CD4-positive, alpha-beta memory T cell (primary cell): ENCODE data around the gene SPACA7. TPM values are rescaled to one million over a fixed set of nuclear protein-coding genes. Genes with fewer than 3 reads are reported as not detected.

Source experiments
- CTCF ChIA-PET: fragments of 350-600 bp; sonication (Branson Sonifier 250); formaldehyde crosslinking; loops from one replicate; lab custom pipeline; 2021; ENCODE audit warnings: inconsistent platforms; ENCODE audit not compliant: partially characterized antibody; lab: Charles Lee
- POLR2A ChIA-PET: fragments of 350-600 bp; sonication (Branson Sonifier 250); formaldehyde crosslinking; loops from one replicate; lab custom pipeline; 2021; ENCODE audit not compliant: partially characterized antibody; lab: Charles Lee
- DNase-seq, 5 donors: peaks; one replicate each; pipeline versions ENCODE4 v3.0.0 to v3.0.0-alpha.2; 2020 to 2022; ENCODE audit warnings: mixed read lengths in 1 of 5
- H3K27ac ChIP-seq: one replicate; pipeline ENCODE4 v1.7.0; 2013; ENCODE audit warnings: low read depth, low read length
- H3K27me3 ChIP-seq: 2 replicates; pipeline ENCODE4 v1.7.0; 2013; ENCODE audit warnings: mild to moderate bottlenecking, low read length, moderate library complexity; ENCODE audit not compliant: insufficient read depth
- H3K36me3 ChIP-seq: 2 replicates; pipeline ENCODE4 v1.7.0; 2013; ENCODE audit warnings: mild to moderate bottlenecking, low read length, moderate library complexity; ENCODE audit not compliant: insufficient read depth
- H3K4me1 ChIP-seq: 2 replicates; pipeline ENCODE4 v1.7.0; 2013; ENCODE audit warnings: mild to moderate bottlenecking, low read length, moderate library complexity; ENCODE audit not compliant: insufficient read depth
- H3K4me3 ChIP-seq, 2 donors: one replicate each; pipeline ENCODE4 v1.7.0; 2013; ENCODE audit warnings: low read length in 2 of 2, mild to moderate bottlenecking in 1 of 2
- H3K9me3 ChIP-seq, 2 donors: one replicate each; pipeline ENCODE4 v1.7.0; 2013; ENCODE audit warnings: low read length in 2 of 2, control low read depth in 1 of 2; ENCODE audit not compliant: control insufficient read depth in 1 of 2
- H3K27ac Mint-ChIP-seq, 7 donors: one replicate each; pipeline ENCODE4 v1.8.0; 2020 to 2021; ENCODE audit warnings: mixed read lengths in 7 of 7, mild to moderate bottlenecking in 6 of 7, inconsistent platforms in 3 of 7, moderate library complexity in 3 of 7
- H3K27me3 Mint-ChIP-seq, 2 donors: one replicate each; pipeline ENCODE4 v1.8.0; 2020 to 2021; ENCODE audit warnings: mixed read lengths in 2 of 2
- H3K36me3 Mint-ChIP-seq, 2 donors: one replicate each; pipeline ENCODE4 v1.8.0; 2020 to 2021; ENCODE audit warnings: mixed read lengths in 2 of 2, inconsistent platforms in 1 of 2, mild to moderate bottlenecking in 1 of 2
- H3K4me1 Mint-ChIP-seq, 4 donors: one replicate each; pipeline ENCODE4 v1.8.0; 2020 to 2021; ENCODE audit warnings: mixed read lengths in 4 of 4, mild to moderate bottlenecking in 1 of 4
- H3K4me3 Mint-ChIP-seq, 8 donors: one replicate each; pipeline ENCODE4 v1.8.0; 2020 to 2021; ENCODE audit warnings: mixed read lengths in 8 of 8, mild to moderate bottlenecking in 7 of 8, moderate library complexity in 6 of 8, inconsistent platforms in 3 of 8
- H3K9me3 Mint-ChIP-seq, 8 donors: one replicate each; pipeline ENCODE4 v1.8.0; 2020 to 2021; ENCODE audit warnings: mixed read lengths in 8 of 8, mild to moderate bottlenecking in 5 of 8, inconsistent platforms in 3 of 8, moderate library complexity in 1 of 8
- intact Hi-C: fragments of 100-400 bp; cut with micrococcal nuclease; formaldehyde crosslinking; loops from one replicate; pipeline ENCODE4 v1.15.1; 2023
- polyA plus RNA-seq, 2 donors: library from polyadenylated mRNA; unstranded; fragments of 300-500 nt; fragmentation: Illumina TruSeq; gene quantifications; one replicate each; pipeline ENCODE4 v1.2.3, GENCODE V29; 2021
- total RNA-seq, 2 experiments: library from RNA; stranded (reverse); gene quantifications; one replicate each; pipeline ENCODE4 v1.2.3, GENCODE V29; 2021

Gene SPACA7
- total and polyA plus RNA-seq, 4 experiments from 2014 or later, result not detected

GRCh38 chr13:112481458-112481857, 105.3 kb downstream of the SPACA7 start:
- intact Hi-C loops, result no loop called here
- H3K27ac Mint-ChIP-seq, result no peak overlapping the region
- H3K4me3 ChIP-seq, result no peak overlapping the region
- H3K4me1 ChIP-seq, result no peaks in the 10 kb centered on the region
- H3K36me3 ChIP-seq, result peaks cover 3% of the 10 kb centered on the region
- ChIA-PET POLR2A (no interaction called here), CTCF (no interaction called here)
- no peak overlapping the region for H3K27ac ChIP-seq
- H3K27me3 ChIP-seq, result no peaks in the 10 kb centered on the region
- no peaks in the 10 kb centered on the region for H3K4me1 Mint-ChIP-seq
- peaks cover 0 to 7% (median 2%) of the 10 kb centered on the region in 8 donors for H3K9me3 Mint-ChIP-seq
- no peak for DNase-seq
- no peaks in the 10 kb centered on the region for H3K27me3 Mint-ChIP-seq
- no peaks in the 10 kb centered on the region for H3K9me3 ChIP-seq
- H3K36me3 Mint-ChIP-seq, result peaks cover 16 to 20% of the 10 kb centered on the region in 2 donors
- no peak overlapping the region for H3K4me3 Mint-ChIP-seq

GRCh38 chr13:112483299-112483698, 107.1 kb downstream of the SPACA7 start:
- Mint-ChIP-seq H3K27me3 (no peaks in the 10 kb centered on the region), H3K4me1 (no peaks in the 10 kb centered on the region), H3K36me3 (peaks cover 32% of the 10 kb centered on the region in 2 donors), H3K9me3 (peaks cover 0 to 7% (median 2%) of the 10 kb centered on the region in 8 donors), H3K4me3 (no peak overlapping the region), H3K27ac (no peak overlapping the region)
- Histone ChIP-seq H3K4me3 (no peak overlapping the region), H3K36me3 (peaks cover 8% of the 10 kb centered on the region), H3K27ac (no peak overlapping the region), H3K9me3 (no peaks in the 10 kb centered on the region), H3K27me3 (no peaks in the 10 kb centered on the region), H3K4me1 (no peaks in the 10 kb centered on the region)
- intact Hi-C loops, result no loop called here
- DNase-seq, result no peak
- CTCF ChIA-PET, result no interaction called here
- POLR2A ChIA-PET, result no interaction called here

Other genes starting within 250 kb of the SPACA7 start
- gene TUBGCP3, start 211.8 kb downstream of the SPACA7 start, total RNA-seq, result 10 to 100 TPM; 39.4 to 43.7 TPM
- 10 to 100 TPM; 13.1 to 18.8 TPM for gene TUBGCP3, start 211.8 kb downstream of the SPACA7 start, polyA plus RNA-seq